IMR-90 (cell line): ENCODE measurements around the gene DCTN5. TPM values are rescaled to one million over a fixed set of nuclear protein-coding genes. Genes with fewer than 3 reads are reported as not detected.

Experiments used
- ATAC-seq: fragments of 200-7000 bp; cut with Tn5 transposase; 2 replicates; pipeline ENCODE4 v1.9.1; 2020; ENCODE audit warnings: low read depth, mild to moderate bottlenecking, moderate library complexity
- BruUV-seq: library from RNA; stranded (reverse); fragments of 400-500 nt; replicated peaks from 2 replicates; lab custom pipeline; 2021; lab: Mats Ljungman, UMichigan
- CTCF ChIA-PET: fragments of 300-600 bp; formaldehyde crosslinking; extraction: SDS; loops from one replicate; lab custom pipeline; 2021; ENCODE audit warnings: antibody characterized with exemption; lab: Yijun Ruan, JAX
- POLR2A ChIA-PET: fragments of 300-600 bp; sonication (Branson Sonifier 250); formaldehyde crosslinking; loops from one replicate; lab custom pipeline; 2022; ENCODE audit warnings: antibody characterized with exemption; ENCODE audit not compliant: unreplicated experiment; lab: Charles Lee
- DNase-seq: peaks from one replicate; pipeline ENCODE4 v3.0.0; 2013
- H2AFZ ChIP-seq: replicated peaks from 2 replicates; pipeline ENCODE3; 2013; ENCODE audit warnings: low read length, mild to moderate bottlenecking; ENCODE audit not compliant: poor library complexity
- H2AK5ac ChIP-seq: 2 replicates; pipeline ENCODE4 v1.6.1; 2013; ENCODE audit warnings: low read depth, low read length, inconsistent platforms
- H2AK9ac ChIP-seq: replicated peaks from 2 replicates; pipeline ENCODE3; 2013; ENCODE audit warnings: mild to moderate bottlenecking, low read depth, low read length, moderate library complexity; ENCODE audit not compliant: poor library complexity
- H2BK120ac ChIP-seq: 2 replicates; pipeline ENCODE4 v1.6.1; 2013; ENCODE audit warnings: low read depth, low read length, inconsistent platforms
- H2BK15ac ChIP-seq: 3 replicates; pipeline ENCODE4 v1.6.1; 2013; ENCODE audit warnings: low read depth, low read length, inconsistent platforms
- H2BK20ac ChIP-seq: 2 replicates; pipeline ENCODE4 v1.6.1; 2013; ENCODE audit warnings: low read depth, mild to moderate bottlenecking, inconsistent platforms, low read length, moderate library complexity
- H2BK5ac ChIP-seq: 2 replicates; pipeline ENCODE4 v1.6.1; 2013; ENCODE audit warnings: mild to moderate bottlenecking, low read depth, low read length, inconsistent platforms; ENCODE audit not compliant: poor library complexity, severe bottlenecking
- H3K14ac ChIP-seq: replicated peaks from 2 replicates; pipeline ENCODE4 v1.6.1; 2013; ENCODE audit warnings: low read depth, low read length, inconsistent platforms
- H3K18ac ChIP-seq: 2 replicates; pipeline ENCODE4 v1.6.1; 2013; ENCODE audit warnings: low read depth, low read length, control low read depth
- H3K23ac ChIP-seq: 2 replicates; pipeline ENCODE4 v1.6.1; 2013; ENCODE audit warnings: low read depth, low read length, inconsistent platforms
- H3K27ac ChIP-seq: 2 replicates; pipeline ENCODE4 v1.5.1; 2013; ENCODE audit warnings: mild to moderate bottlenecking, control low read depth, low read length; ENCODE audit not compliant: insufficient read depth
- H3K27me3 ChIP-seq: 2 replicates; pipeline ENCODE4 v1.6.1; 2013; ENCODE audit warnings: low read length; ENCODE audit not compliant: control insufficient read depth, insufficient read depth
- H3K36me3 ChIP-seq: 2 replicates; pipeline ENCODE4 v1.6.1; 2013; ENCODE audit warnings: low read length, mixed read lengths; ENCODE audit not compliant: control insufficient read depth, insufficient read depth
- H3K4ac ChIP-seq: 2 replicates; pipeline ENCODE4 v1.6.1; 2013; ENCODE audit warnings: low read depth, low read length, inconsistent platforms
- H3K4me1 ChIP-seq: 2 replicates; pipeline ENCODE4 v1.6.1; 2013; ENCODE audit warnings: low read length, mixed read lengths; ENCODE audit not compliant: control insufficient read depth, insufficient read depth
- H3K4me2 ChIP-seq: 2 replicates; pipeline ENCODE4 v1.6.1; 2013; ENCODE audit warnings: low read depth, mild to moderate bottlenecking, control low read depth, low read length, moderate library complexity
- H3K4me3 ChIP-seq: 2 replicates; pipeline ENCODE4 v1.5.1; 2013; ENCODE audit warnings: low read depth, mild to moderate bottlenecking, control low read depth, low read length, moderate library complexity; ENCODE audit not compliant: insufficient read depth
- H3K56ac ChIP-seq: 2 replicates; pipeline ENCODE4 v1.6.1; 2013; ENCODE audit warnings: low read length, inconsistent platforms; ENCODE audit not compliant: insufficient read depth; ENCODE audit errors: extremely low read depth
- H3K79me1 ChIP-seq, 2 experiments: 2 replicates each; pipeline ENCODE4 v1.6.1; 2013; ENCODE audit warnings: low read length in 2 of 2, inconsistent platforms in 1 of 2, low read depth in 1 of 2
- H3K9ac ChIP-seq: 2 replicates; pipeline ENCODE4 v1.6.1; 2013; ENCODE audit warnings: low read depth, low read length, control low read depth
- H3K9me1 ChIP-seq: 2 replicates; pipeline ENCODE4 v1.6.1; 2013; ENCODE audit warnings: low read length, inconsistent platforms; ENCODE audit not compliant: insufficient read depth
- H3K9me3 ChIP-seq: 2 replicates; pipeline ENCODE4 v1.6.1; 2013; ENCODE audit warnings: low read length; ENCODE audit not compliant: control insufficient read depth, insufficient read depth
- H4K20me1 ChIP-seq: 2 replicates; pipeline ENCODE4 v1.6.1; 2013; ENCODE audit warnings: low read length, inconsistent platforms; ENCODE audit not compliant: insufficient read depth
- H4K5ac ChIP-seq: 2 replicates; pipeline ENCODE4 v1.6.1; 2013; ENCODE audit warnings: mild to moderate bottlenecking, low read depth, low read length, control low read depth
- H4K8ac ChIP-seq, 2 experiments: 2 replicates each; pipeline ENCODE4 v1.6.1; 2013; ENCODE audit warnings: low read depth in 2 of 2, low read length in 2 of 2, control low read depth in 1 of 2, inconsistent platforms in 1 of 2
- H4K91ac ChIP-seq: 2 replicates; pipeline ENCODE4 v1.6.1; 2013; ENCODE audit warnings: low read depth, low read length, inconsistent platforms; ENCODE audit not compliant: insufficient read depth
- CHD1 ChIP-seq: IDR thresholded peaks from 2 replicates; pipeline ENCODE4 v1.6.1; 2012; ENCODE audit warnings: low read depth, low read length, improper control_type of control experiment
- MAFK ChIP-seq: IDR thresholded peaks from 2 replicates; pipeline ENCODE4 v1.6.1; 2012; ENCODE audit warnings: low read depth, low read length, improper control_type of control experiment
- NFE2L2 ChIP-seq: fragments of 150-350 bp; IDR thresholded peaks from 2 replicates; pipeline ENCODE4 v1.6.1; 2016; ENCODE audit warnings: low read depth, mild to moderate bottlenecking, low read length
- RAD21 ChIP-seq: IDR thresholded peaks from 2 replicates; pipeline ENCODE4 v1.6.1; 2012; ENCODE audit warnings: low read length, improper control_type of control experiment
- WGBS, 2 experiments: methylation state at CpG; one replicate each; pipeline versions ENCODE4 v1.1.5 to v1.1.7; 2013; ENCODE audit warnings: missing lambda C conversion rate in 2 of 2; ENCODE audit not compliant: insufficient read length in 1 of 2; ENCODE audit errors: extremely low coverage in 2 of 2; 5-methylcytosine and 5-hydroxymethylcytosine counted together
- dilution Hi-C: fragments of 300-500 bp; cut with HindIII; formaldehyde crosslinking; loops from one replicate; pipeline ENCODE4 v1.14.3; 2018; ENCODE audit warnings: low sequenced_read_pairs; ENCODE audit not compliant: unreplicated experiment
- in situ Hi-C: fragments of 300-500 bp; cut with MboI; formaldehyde crosslinking; loops from 3 replicates; pipeline ENCODE4 v1.14.3; 2019; ENCODE audit warnings: low sequenced_read_pairs, inconsistent platforms, mixed read lengths
- intact Hi-C: fragments of 100-400 bp; cut with micrococcal nuclease; formaldehyde crosslinking; loops from 2 replicates; pipeline ENCODE4 v1.10.0; 2022
- polyA plus RNA-seq, 3 experiments: library from polyadenylated mRNA; depleted of rRNA; stranded (reverse); fragments of >200 nt; gene quantifications; 2 replicates each; pipeline ENCODE4 v1.2.3, GENCODE V29; 2012; ENCODE audit warnings: low replicate concordance in 1 of 3
- total RNA-seq: library from RNA; depleted of rRNA; stranded (reverse); fragments of >200 nt; gene quantifications from 2 replicates; pipeline ENCODE4 v1.2.3, GENCODE V29; 2012

The DCTN5 gene
- total and polyA plus RNA-seq, 2 of the 4 experiments (the other 2 are of a cell fraction), result 49.6 to 111 TPM

DNA sequence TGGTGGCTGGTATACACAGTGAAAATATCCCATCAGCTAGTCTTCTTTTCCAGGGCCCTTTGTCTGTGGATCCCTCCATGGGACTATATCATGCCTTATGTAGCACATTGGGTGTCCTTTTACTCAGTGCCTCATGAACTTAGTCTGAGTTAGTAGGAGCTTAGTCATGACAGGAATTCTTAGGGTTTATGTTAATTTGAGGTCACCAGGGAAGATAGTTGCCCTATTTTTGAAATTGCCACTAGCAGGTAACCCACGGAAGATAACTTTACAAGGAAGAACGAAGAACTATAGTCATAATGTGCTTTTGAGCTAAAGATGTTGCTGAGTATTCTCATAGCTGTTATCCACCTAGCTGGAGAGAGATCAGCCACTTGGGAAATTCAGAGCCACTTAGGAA lies 22.7 kb downstream of the DCTN5 start:
- ChIA-PET POLR2A (no interaction called here), CTCF (no interaction called here)
- in situ Hi-C loops, result no loop called here

More for the DNA sequence above, 22.7 kb downstream of the DCTN5 start:
- peaks cover 9% of the 10 kb centered on the region; the same call in 1 of the 2 replicates for H4K20me1 ChIP-seq
- peaks cover 6% of the 10 kb centered on the region; the same call in 1 of the 2 replicates for H3K9me1 ChIP-seq
- H3K4me2 ChIP-seq, result no peak overlapping the region
- ATAC-seq (no peak), DNase-seq (no peak)
- no peak overlapping the region for H3K4me3 ChIP-seq
- no peak overlapping the region for H3K18ac ChIP-seq
- H3K79me1 ChIP-seq, result peaks cover 13 to 24% of the 10 kb centered on the region in 2 experiments
- no peak overlapping the region for H3K56ac ChIP-seq
- peaks cover 11% of the 10 kb centered on the region for H3K4me1 ChIP-seq
- no CpG with 5 or more reads among the region's 2 CpGs for WGBS, 2 experiments
- H4K8ac ChIP-seq, result no peak overlapping the region
- H2AFZ ChIP-seq, result no peak overlapping the region
- H3K27ac ChIP-seq, result no peak overlapping the region
- H4K91ac ChIP-seq, result no peak overlapping the region
- no peaks in the 10 kb centered on the region for H3K27me3 ChIP-seq
- dilution Hi-C loops, result no loop called here
- H3K4ac ChIP-seq, result no peak overlapping the region
- H2AK5ac ChIP-seq, result no peak overlapping the region
- H3K23ac ChIP-seq, result no peak overlapping the region
- no peak overlapping the region for H4K5ac ChIP-seq
- no peak overlapping the region for H2BK15ac ChIP-seq
- H3K9me3 ChIP-seq, result no peaks in the 10 kb centered on the region
- no peak overlapping the region for H3K9ac ChIP-seq
- peaks cover 49% of the 10 kb centered on the region for H3K36me3 ChIP-seq
- H2BK120ac ChIP-seq, result no peak overlapping the region
- no peak overlapping the region for H2BK20ac ChIP-seq
- no TSS peak for BruUV-seq
- intact Hi-C loops, result loop anchor here (10.0 kb wide), 1 partner anchor 841 kb away; no protein-coding TSS in a partner anchor
- H3K14ac ChIP-seq, result no peak overlapping the region
- no peak overlapping the region for H2AK9ac ChIP-seq
- H2BK5ac ChIP-seq, result no peak overlapping the region
- TF ChIP-seq RAD21, result no peak
- no peak for TF ChIP-seq CHD1
- no peak for TF ChIP-seq MAFK
- TF ChIP-seq NFE2L2, result no peak
